Fibroblast of the aortic adventitia (primary cell): Measurements from ENCODE around the gene HASPIN. TPM values are rescaled to one million over a fixed set of nuclear protein-coding genes. Genes with fewer than 3 reads are reported as not detected.

ENCODE experiments used
- DNase-seq: peaks from one replicate; pipeline ENCODE4 v3.0.0-alpha.2; 2010; ENCODE audit warnings: low read depth
- H3K4me3 ChIP-seq: 2 replicates; pipeline ENCODE4 v1.5.1; 2011; ENCODE audit warnings: low read depth, mild to moderate bottlenecking, control low read depth, low read length, moderate library complexity
- total RNA-seq: library from RNA; depleted of rRNA; stranded (reverse); fragments of >200 nt; gene quantifications from 2 replicates; pipeline ENCODE4 v1.2.3, GENCODE V29; 2012; ENCODE audit warnings: low replicate concordance
- TF ChIP-seq, protein P1 (sequence below): IDR thresholded peaks from 2 replicates; pipeline ENCODE4 v1.5.1; 2011; ENCODE audit warnings: mild to moderate bottlenecking, low read length, control low read depth, inconsistent platforms; ENCODE audit not compliant: insufficient read depth

HASPIN gene
- total RNA-seq, 1 donor, result 10.5 TPM

DNA sequence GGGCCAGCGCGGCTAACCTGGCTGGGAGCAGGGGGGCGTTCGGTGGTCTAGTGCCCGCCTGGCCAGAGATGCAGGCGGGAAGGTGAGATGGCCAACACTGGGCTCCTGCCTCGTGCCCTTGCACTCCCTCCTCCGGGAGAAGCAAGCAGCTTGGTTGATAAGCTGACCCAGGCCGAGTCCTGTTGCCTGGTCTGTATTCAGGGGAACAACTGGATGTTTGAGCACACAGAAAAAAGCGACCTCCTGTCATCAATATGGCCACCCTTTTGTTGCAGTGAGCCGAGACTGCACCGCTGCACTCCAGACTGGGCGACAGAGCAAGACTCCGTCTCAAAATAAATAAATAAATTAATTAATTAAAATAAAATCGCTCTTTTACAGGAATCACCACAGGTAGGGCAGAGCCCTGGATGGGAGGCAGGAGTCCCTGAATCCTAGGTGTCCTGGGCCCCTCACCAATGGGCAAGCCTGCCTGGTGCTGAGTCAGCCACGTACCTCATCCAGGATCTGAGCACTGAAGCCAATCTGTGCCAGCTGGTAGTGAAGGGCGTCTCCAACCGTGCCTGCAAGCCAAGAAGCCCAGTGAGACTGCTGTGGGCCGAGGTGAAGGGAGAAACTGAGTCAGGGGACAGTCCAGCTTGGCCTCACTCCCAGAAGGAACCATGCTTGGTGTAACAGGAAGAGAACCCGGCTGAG lies 31.8 kb downstream of the HASPIN start:
- H3K4me3 ChIP-seq, result no peak overlapping the region
- TF ChIP-seq, protein P1, sequence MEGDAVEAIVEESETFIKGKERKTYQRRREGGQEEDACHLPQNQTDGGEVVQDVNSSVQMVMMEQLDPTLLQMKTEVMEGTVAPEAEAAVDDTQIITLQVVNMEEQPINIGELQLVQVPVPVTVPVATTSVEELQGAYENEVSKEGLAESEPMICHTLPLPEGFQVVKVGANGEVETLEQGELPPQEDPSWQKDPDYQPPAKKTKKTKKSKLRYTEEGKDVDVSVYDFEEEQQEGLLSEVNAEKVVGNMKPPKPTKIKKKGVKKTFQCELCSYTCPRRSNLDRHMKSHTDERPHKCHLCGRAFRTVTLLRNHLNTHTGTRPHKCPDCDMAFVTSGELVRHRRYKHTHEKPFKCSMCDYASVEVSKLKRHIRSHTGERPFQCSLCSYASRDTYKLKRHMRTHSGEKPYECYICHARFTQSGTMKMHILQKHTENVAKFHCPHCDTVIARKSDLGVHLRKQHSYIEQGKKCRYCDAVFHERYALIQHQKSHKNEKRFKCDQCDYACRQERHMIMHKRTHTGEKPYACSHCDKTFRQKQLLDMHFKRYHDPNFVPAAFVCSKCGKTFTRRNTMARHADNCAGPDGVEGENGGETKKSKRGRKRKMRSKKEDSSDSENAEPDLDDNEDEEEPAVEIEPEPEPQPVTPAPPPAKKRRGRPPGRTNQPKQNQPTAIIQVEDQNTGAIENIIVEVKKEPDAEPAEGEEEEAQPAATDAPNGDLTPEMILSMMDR, result no peak
- no peak for DNase-seq

DNA sequence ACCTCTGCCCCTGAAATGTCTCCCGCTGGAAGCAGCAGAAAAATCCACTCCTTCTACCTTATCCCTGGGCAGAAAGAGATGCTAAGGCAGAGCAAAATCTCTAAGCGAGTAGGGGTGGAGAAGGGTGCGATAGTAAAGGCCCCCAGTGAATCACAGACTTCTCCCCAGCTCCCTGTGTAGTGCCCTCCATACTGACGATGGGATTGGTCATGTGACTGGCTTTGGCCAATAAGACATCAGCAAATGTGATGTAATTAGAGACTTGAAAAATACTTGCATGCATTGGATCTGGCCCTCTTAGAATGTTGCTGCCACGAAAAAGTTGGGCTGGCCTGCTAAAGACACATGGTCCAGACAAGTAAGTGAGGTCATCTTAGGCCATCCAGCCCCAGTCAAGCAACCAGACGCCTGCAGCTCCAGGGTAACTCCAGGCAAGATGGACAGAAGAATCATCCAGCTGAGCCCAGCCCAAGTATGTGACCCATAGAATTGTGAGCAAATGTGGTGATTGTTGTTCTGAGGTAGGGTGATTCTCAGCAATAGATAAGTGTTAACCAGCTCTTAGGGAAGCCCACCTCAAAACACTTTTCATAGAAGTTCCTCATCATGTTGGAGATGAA lies 36.0 kb downstream of the HASPIN start:
- TF ChIP-seq, protein P1, result no peak
- no peak overlapping the region for H3K4me3 ChIP-seq
- DNase-seq, result no peak

DNA sequence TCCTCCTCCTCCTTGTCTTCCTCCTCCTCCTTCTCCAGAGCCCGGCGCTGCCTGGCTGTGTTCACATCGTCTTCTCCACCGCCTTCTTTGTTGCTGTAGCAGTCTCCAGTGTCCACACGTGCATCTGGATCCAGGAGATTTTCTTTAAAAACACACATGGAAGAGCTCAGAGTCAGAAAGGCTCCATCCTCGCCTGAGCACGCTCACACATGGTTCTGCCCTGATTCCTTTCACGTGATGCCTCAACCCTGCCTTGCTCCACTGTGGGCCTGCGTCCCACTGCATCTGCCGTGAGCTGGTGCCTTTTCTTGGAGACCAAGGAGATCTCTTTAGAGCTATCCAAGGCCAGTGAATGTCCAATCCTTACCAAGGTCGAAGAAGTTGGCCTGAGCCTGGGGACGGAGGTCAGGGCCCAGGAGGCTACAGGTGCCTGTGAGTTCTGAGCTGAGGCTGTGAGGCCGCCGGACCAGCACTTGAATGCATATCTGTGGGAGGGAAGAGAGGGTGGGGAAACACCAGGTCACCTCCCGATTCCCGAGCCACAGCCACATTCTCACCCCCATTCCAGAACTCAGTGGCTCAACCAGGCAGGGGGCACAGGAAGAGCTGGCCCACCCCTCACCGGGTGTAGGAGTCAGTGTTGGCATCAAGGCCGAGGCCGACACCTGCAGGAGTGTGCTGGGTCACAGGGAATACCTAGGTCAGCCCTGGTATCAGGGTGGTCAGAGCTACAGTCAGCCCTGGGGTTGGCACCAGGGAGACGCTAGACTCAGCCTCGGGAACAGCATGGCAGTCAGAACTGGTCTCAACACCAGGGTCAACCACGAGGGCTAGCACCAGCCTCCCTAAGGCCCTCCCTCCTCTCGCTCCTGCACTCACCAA lies 37.6 kb downstream of the HASPIN start:
- TF ChIP-seq, protein P1, result no peak
- H3K4me3 ChIP-seq, result no peak overlapping the region
- no peak for DNase-seq

DNA sequence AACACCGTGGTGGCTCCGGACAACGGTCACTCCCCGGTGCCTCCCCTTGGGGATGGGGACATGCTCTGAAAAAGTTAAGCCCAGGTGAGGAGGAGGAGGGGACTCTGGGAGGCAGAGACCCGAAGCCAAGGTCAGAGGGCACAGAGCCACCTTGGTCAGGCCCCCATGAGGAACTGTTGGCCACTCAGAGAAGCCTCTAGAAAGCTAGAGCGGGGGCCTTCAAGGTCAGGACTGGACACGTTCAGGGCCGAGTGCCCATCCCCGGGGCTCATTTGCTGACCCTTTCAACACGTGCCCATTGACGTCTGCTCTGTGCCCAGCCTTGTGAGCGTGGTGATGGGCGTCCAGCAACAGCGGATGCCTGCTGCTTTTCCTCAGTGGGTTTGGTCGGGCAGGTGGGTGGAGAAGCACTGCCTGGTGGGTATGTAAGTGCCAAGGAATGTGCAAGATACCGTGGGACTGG lies 38.2 kb downstream of the HASPIN start:
- no peak overlapping the region for H3K4me3 ChIP-seq
- no peak for DNase-seq
- TF ChIP-seq, protein P1, result no peak

DNA sequence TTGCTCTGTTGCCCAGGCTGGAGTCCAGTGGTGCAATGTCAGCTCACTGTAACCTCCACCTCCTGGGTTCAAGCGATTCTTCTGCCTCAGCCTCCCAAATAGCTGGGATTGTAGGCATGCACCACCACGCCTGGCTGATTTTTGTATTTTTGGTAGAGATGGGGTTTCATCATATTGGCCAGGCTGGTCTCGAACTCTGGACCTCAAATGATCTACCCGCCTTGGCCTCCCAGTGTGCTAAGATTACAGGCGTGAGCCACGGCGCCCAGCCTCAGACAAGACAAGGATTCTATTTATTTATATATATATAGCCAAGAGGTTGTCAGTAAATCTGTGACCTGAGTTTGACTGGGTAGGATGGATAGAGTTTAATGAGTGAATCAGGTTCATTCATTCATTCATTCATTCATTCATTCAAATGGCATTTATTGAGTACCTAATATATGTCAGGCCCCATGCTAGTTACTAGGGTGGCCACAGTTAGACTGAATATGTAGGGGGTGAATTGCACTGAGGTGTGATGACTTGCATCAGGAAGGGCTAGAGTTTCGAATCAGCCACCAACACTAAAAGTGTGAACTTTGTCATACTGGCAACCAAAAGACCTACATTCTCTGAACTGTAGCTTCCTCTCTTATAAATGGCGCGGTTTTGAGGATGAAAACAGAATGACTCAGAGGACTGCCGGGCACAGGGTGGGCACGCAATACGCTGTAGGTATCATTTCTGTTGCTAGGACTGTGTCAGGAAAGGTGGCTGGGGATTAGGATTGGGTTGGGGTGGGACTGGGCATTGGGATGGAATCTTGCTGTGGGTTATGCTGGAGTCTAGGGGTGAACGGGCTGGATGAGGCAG lies 39.4 kb downstream of the HASPIN start:
- no peak for DNase-seq
- H3K4me3 ChIP-seq, result no peak overlapping the region
- TF ChIP-seq, protein P1, result no peak

DNA sequence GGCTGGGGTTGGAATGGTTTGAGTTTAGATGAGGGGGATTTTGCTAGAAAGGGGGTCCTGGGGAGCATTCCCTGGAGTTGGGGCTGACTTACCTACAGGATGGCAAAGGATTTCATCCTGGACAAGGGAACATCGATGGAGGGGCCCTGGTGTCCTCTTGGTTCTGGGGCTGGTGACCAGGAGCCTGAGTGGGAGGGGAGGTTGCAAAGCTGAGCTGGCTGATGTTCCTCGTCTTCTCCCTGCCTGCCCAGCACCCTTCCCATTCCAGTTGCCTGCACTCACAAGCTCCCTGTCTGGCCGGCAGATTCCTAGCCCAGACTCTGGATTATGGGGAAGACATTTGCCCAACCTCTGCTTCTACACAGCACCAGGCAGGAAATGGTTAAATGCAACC lies 40.1 kb downstream of the HASPIN start:
- H3K4me3 ChIP-seq, result no peak overlapping the region
- TF ChIP-seq, protein P1, result no peak
- no peak for DNase-seq
